PC-9 (cell line): ENCODE data around the gene PDE7B.
A peak's percentile ranks its signal among the peaks of the same experiment; 100 is the strongest.

ENCODE experiments used
- CTCF ChIP-seq: fragments of 200-600 bp; sonication (generic); conservative IDR thresholded peaks from 2 replicates; pipeline ENCODE4 v1.6.1; 2017; ENCODE audit warnings: mixed run types, antibody characterized with exemption, mild to moderate bottlenecking, moderate library complexity
- EZH2 ChIP-seq: fragments of 200-600 bp; sonication (generic); IDR thresholded peaks from 2 replicates; pipeline ENCODE4 v1.8.0; 2017; ENCODE audit warnings: antibody characterized with exemption, low read depth

- TF ChIP-seq CTCF (peak; percentile 100), EZH2 (no peak)
Observed at GRCh38 chr6:136226027-136226673, 374.6 kb downstream of the PDE7B start.
